WTC11 (cell line): Measurements from ENCODE around the gene NPLOC4. TPM values are rescaled to one million over a fixed set of nuclear protein-coding genes. Genes with fewer than 3 reads are reported as not detected.
A peak's percentile ranks its signal among the peaks of the same experiment; 100 is the strongest.

ENCODE experiments used
- ATAC-seq: fragments of 200-7000 bp; cut with Tn5 transposase; 2 replicates; pipeline ENCODE4 v1.10.0; 2021; ENCODE audit warnings: mild to moderate bottlenecking, moderate library complexity
- CTCF ChIA-PET: fragments of 300-600 bp; sonication (Branson Sonifier 250); formaldehyde crosslinking; loops from one replicate; lab custom pipeline; 2021; ENCODE audit warnings: antibody characterized with exemption; lab: Charles Lee
- POLR2A ChIA-PET: fragments of 350-600 bp; sonication (Branson Sonifier 250); formaldehyde crosslinking; loops from one replicate; lab custom pipeline; 2021; ENCODE audit warnings: antibody characterized with exemption; lab: Charles Lee
- DNase-seq: peaks from one replicate; pipeline ENCODE4 v3.0.0; 2021; ENCODE audit warnings: low spot score
- H3K27ac Mint-ChIP-seq: 2 replicates; pipeline ENCODE4 v1.8.0; 2021; ENCODE audit warnings: mixed read lengths
- H3K27me3 Mint-ChIP-seq: 2 replicates; pipeline ENCODE4 v1.8.0; 2021; ENCODE audit warnings: low read depth, mild to moderate bottlenecking, moderate library complexity, mixed read lengths
- H3K36me3 Mint-ChIP-seq: 2 replicates; pipeline ENCODE4 v1.8.0; 2021; ENCODE audit warnings: mixed read lengths
- H3K4me1 Mint-ChIP-seq: 2 replicates; pipeline ENCODE4 v1.8.0; 2022; ENCODE audit warnings: mixed read lengths
- H3K4me3 Mint-ChIP-seq: 2 replicates; pipeline ENCODE4 v1.8.0; 2021; ENCODE audit warnings: mild to moderate bottlenecking, moderate library complexity, mixed read lengths
- H3K9me3 Mint-ChIP-seq: 2 replicates; pipeline ENCODE4 v1.8.0; 2021; ENCODE audit warnings: mixed read lengths
- CDX4 ChIP-seq: fragments of 250-450 bp; sonication (Bioruptor Pico); IDR thresholded peaks from 2 replicates; pipeline ENCODE4 v1.9.0; 2021; ENCODE audit warnings: moderate library complexity, mild to moderate bottlenecking, inconsistent platforms, borderline replicate concordance
- CREM ChIP-seq: sonication (generic); formaldehyde crosslinking; IDR thresholded peaks from 2 replicates; pipeline ENCODE4 v1.8.1; 2022; ENCODE audit warnings: mild to moderate bottlenecking, missing genetic modification reagents, moderate library complexity
- E2F5 ChIP-seq: sonication (generic); formaldehyde crosslinking; IDR thresholded peaks from 2 replicates; pipeline ENCODE4 v1.8.1; 2022; ENCODE audit warnings: mild to moderate bottlenecking, moderate library complexity, missing genetic modification reagents
- ELF4 ChIP-seq: sonication (generic); formaldehyde crosslinking; IDR thresholded peaks from 2 replicates; pipeline ENCODE4 v1.8.1; 2022; ENCODE audit warnings: low read depth, mild to moderate bottlenecking, moderate library complexity, missing genetic modification reagents
- IRF2 ChIP-seq: sonication (generic); formaldehyde crosslinking; IDR thresholded peaks from 2 replicates; pipeline ENCODE4 v1.8.0; 2022; ENCODE audit warnings: low read depth, missing genetic modification reagents, borderline replicate concordance
- ZBTB43 ChIP-seq: sonication (generic); formaldehyde crosslinking; IDR thresholded peaks from 2 replicates; pipeline ENCODE4 v1.8.1; 2023; ENCODE audit warnings: mild to moderate bottlenecking, missing genetic modification reagents
- ZNF121 ChIP-seq: sonication (generic); formaldehyde crosslinking; IDR thresholded peaks from 2 replicates; pipeline ENCODE4 v1.8.0; 2023; ENCODE audit warnings: missing genetic modification reagents
- ZNF219 ChIP-seq: sonication (generic); formaldehyde crosslinking; IDR thresholded peaks from 2 replicates; pipeline ENCODE4 v1.8.0; 2023; ENCODE audit warnings: missing genetic modification reagents, mild to moderate bottlenecking, borderline replicate concordance
- ZNF281 ChIP-seq: sonication (generic); formaldehyde crosslinking; IDR thresholded peaks from 2 replicates; pipeline ENCODE4 v1.8.0; 2023; ENCODE audit warnings: mild to moderate bottlenecking, missing genetic modification reagents
- ZNF396 ChIP-seq: fragments of 250-450 bp; sonication (Bioruptor Pico); IDR thresholded peaks from 2 replicates; pipeline ENCODE4 v1.8.0; 2021; ENCODE audit warnings: mild to moderate bottlenecking, moderate library complexity, borderline replicate concordance
- ZNF416 ChIP-seq: fragments of 250-450 bp; sonication (Bioruptor Pico); IDR thresholded peaks from 2 replicates; pipeline ENCODE4 v1.9.0; 2021; ENCODE audit warnings: mild to moderate bottlenecking, inconsistent platforms
- total RNA-seq: library from RNA; stranded (reverse); gene quantifications from 3 replicates; pipeline ENCODE4 v1.2.3, GENCODE V29; 2021

The NPLOC4 gene
- total RNA-seq, 1 experiment from 2014 or later, result 83.5 TPM

GRCh38 chr17:81683584-81684441, 46.9 kb upstream of the NPLOC4 start, which contains the start of the genes ARL16 and HGS (continued):
- no peak for TF ChIP-seq IRF2 (CRISPR knock-in tag)

GRCh38 chr17:81683208-81683583, 46.3 kb upstream of the NPLOC4 start:
- no peak for DNase-seq
- POLR2A ChIA-PET, result interaction anchor here (0.8 to 1.2 kb wide), 5 partner anchors 11 to 354 kb away, joined by 3 to 6 read pairs (median 3); partner anchors contain the start of genes CCDC137, DCXR, MRPL12 and OXLD1
- CTCF ChIA-PET, result interaction anchor here (0.9 to 2.7 kb wide), 7 partner anchors 8 to 186 kb away, joined by 5 to 15 read pairs (median 7); partner anchors contain the start of gene MRPL12
- H3K4me3 Mint-ChIP-seq, result peak overlapping the region; percentile 86
- TF ChIP-seq ZNF281 (no peak), ZBTB43 (0 out of 2 replicates have a peak, but pooled peaks have one; percentile 35), ZNF219 (CRISPR knock-in tag) (no peak), CREM (CRISPR knock-in tag) (no peak), ZNF121 (no peak)
- no peaks in the 10 kb centered on the region for H3K9me3 Mint-ChIP-seq
- peaks cover 23% of the 10 kb centered on the region for H3K36me3 Mint-ChIP-seq
- no peak for ATAC-seq
- no peaks in the 10 kb centered on the region; the same call in 1 of the 2 replicates for H3K27me3 Mint-ChIP-seq
- peaks cover 12% of the 10 kb centered on the region for H3K4me1 Mint-ChIP-seq
- no peak overlapping the region for H3K27ac Mint-ChIP-seq

- ATAC-seq (no peak), DNase-seq (no peak)
- H3K9me3 Mint-ChIP-seq, result no peaks in the 10 kb centered on the region
- ChIA-PET CTCF (interaction anchor here (0.9 to 2.7 kb wide), 4 partner anchors 11 to 20 kb away, joined by 7 to 15 read pairs (median 10); partner anchors contain the start of gene MRPL12), POLR2A (no interaction called here)
- H3K36me3 Mint-ChIP-seq, result peaks cover 23% of the 10 kb centered on the region
- no peak for TF ChIP-seq ZNF416 (CRISPR knock-in tag)
- TF ChIP-seq, all 79 proteins: peak for 0
- peaks cover 12% of the 10 kb centered on the region for H3K4me1 Mint-ChIP-seq
- H3K27me3 Mint-ChIP-seq, result no peaks in the 10 kb centered on the region; the same call in 1 of the 2 replicates
- H3K4me3 Mint-ChIP-seq, result peak overlapping the region; percentile 86
- H3K27ac Mint-ChIP-seq, result peak overlapping the region; percentile 29
Observed at GRCh38 chr17:81682565-81683207, 45.8 kb upstream of the NPLOC4 start.

- H3K4me3 Mint-ChIP-seq, result no peak overlapping the region
- H3K27me3 Mint-ChIP-seq, result no peaks in the 10 kb centered on the region; the same call in 1 of the 2 replicates
- DNase-seq (no peak), ATAC-seq (no peak)
- no peak for TF ChIP-seq E2F5 (CRISPR knock-in tag)
- no peak for TF ChIP-seq ZNF396 (CRISPR knock-in tag)
- TF ChIP-seq CDX4 (CRISPR knock-in tag), result no peak
- no peak for TF ChIP-seq ELF4 (CRISPR knock-in tag)
- CTCF ChIA-PET, result no interaction called here
- peaks cover 14% of the 10 kb centered on the region for H3K36me3 Mint-ChIP-seq
- no peak overlapping the region for H3K27ac Mint-ChIP-seq
- peaks cover 12% of the 10 kb centered on the region for H3K4me1 Mint-ChIP-seq
- POLR2A ChIA-PET, result no interaction called here
- H3K9me3 Mint-ChIP-seq, result no peaks in the 10 kb centered on the region
Observed at GRCh38 chr17:81681672-81682071, 44.8 kb upstream of the NPLOC4 start.
